SK-N-SH (cell line): ENCODE measurements around the gene PIGK. TPM values are rescaled to one million over a fixed set of nuclear protein-coding genes. Genes with fewer than 3 reads are reported as not detected.

Experiments used
- CTCF ChIA-PET: fragments of 300-600, 350-600 bp; formaldehyde crosslinking; extraction: SDS; loops from one replicate; lab custom pipeline; 2021; lab: Yijun Ruan, JAX
- POLR2A ChIA-PET: fragments of 350-600 bp; sonication (Branson Sonifier 250); formaldehyde crosslinking; extraction: SDS; loops from one replicate; lab custom pipeline; 2020; ENCODE audit warnings: antibody characterized with exemption, inconsistent platforms; lab: Yijun Ruan, JAX
- DNase-seq: peaks from one replicate; pipeline ENCODE4 v3.0.0; 2012
- H2AFZ ChIP-seq: fragments of 200-600 bp; sonication (generic); 2 replicates; pipeline ENCODE4 v1.8.1; 2016; ENCODE audit warnings: antibody characterized with exemption, mild to moderate bottlenecking, low read depth
- H3F3A ChIP-seq: fragments of 200-600 bp; sonication (generic); replicated peaks from 2 replicates; pipeline ENCODE3; 2016; ENCODE audit warnings: antibody characterized with exemption, mild to moderate bottlenecking; ENCODE audit not compliant: insufficient read depth
- H3K27ac ChIP-seq, 2 experiments: fragments of 200-500 bp in 1 of 2; fragments of 200-600 bp in 1 of 2; sonication (Bioruptor generic) in 1 of 2; sonication (generic), shearing (Covaris generic) in 1 of 2; 2 replicates each; pipeline versions ENCODE4 v1.5.1 to v1.6.1; 2014 to 2016; ENCODE audit warnings: low read depth in 2 of 2, inconsistent platforms in 1 of 2, low read length in 1 of 2, mild to moderate bottlenecking in 1 of 2, mixed read lengths in 1 of 2
- H3K27me3 ChIP-seq: fragments of 200-600 bp; sonication (generic), shearing (Covaris generic); 2 replicates; pipeline ENCODE4 v1.6.1; 2016; ENCODE audit warnings: mixed run types; ENCODE audit not compliant: insufficient read depth
- H3K36me3 ChIP-seq, 2 experiments: fragments of 200-500 bp in 1 of 2; fragments of 200-600 bp in 1 of 2; sonication (Bioruptor generic) in 1 of 2; sonication (generic) in 1 of 2; replicated peaks in 1 of 2; 2 replicates each; pipeline versions ENCODE3 to v1.5.1; 2014 to 2016; ENCODE audit warnings: low read length in 1 of 2, mild to moderate bottlenecking in 1 of 2; ENCODE audit not compliant: insufficient read depth in 2 of 2, control insufficient read depth in 1 of 2
- H3K4me1 ChIP-seq, 2 experiments: fragments of 200-500 bp in 1 of 2; fragments of 200-600 bp in 1 of 2; sonication (Bioruptor generic) in 1 of 2; sonication (generic), shearing (Covaris generic) in 1 of 2; 2 replicates each; pipeline versions ENCODE4 v1.5.1 to v1.6.1; 2014 to 2016; ENCODE audit warnings: low read depth in 1 of 2, low read length in 1 of 2, mixed run types in 1 of 2; ENCODE audit not compliant: insufficient read depth in 2 of 2, control insufficient read depth in 1 of 2
- H3K4me2 ChIP-seq: fragments of 200-600 bp; sonication (generic), shearing (Covaris generic); 2 replicates; pipeline ENCODE4 v1.6.1; 2017; ENCODE audit warnings: mixed run types
- H3K4me3 ChIP-seq, 2 experiments: fragments of 200-500 bp in 1 of 2; fragments of 200-600 bp in 1 of 2; sonication (Bioruptor generic) in 1 of 2; sonication (generic), shearing (Covaris generic) in 1 of 2; 2 replicates each; pipeline versions ENCODE4 v1.5.1 to v1.8.1; 2014 to 2016; ENCODE audit warnings: low read depth in 2 of 2, inconsistent platforms in 1 of 2, low read length in 1 of 2, mild to moderate bottlenecking in 1 of 2, mixed read lengths in 1 of 2, moderate library complexity in 1 of 2
- H3K79me2 ChIP-seq: fragments of 200-600 bp; sonication (generic); 2 replicates; pipeline ENCODE4 v1.8.1; 2017; ENCODE audit warnings: mild to moderate bottlenecking; ENCODE audit not compliant: insufficient read depth
- H3K9ac ChIP-seq: fragments of 200-600 bp; sonication (generic); 2 replicates; pipeline ENCODE4 v1.6.1; 2017; ENCODE audit warnings: mixed run types
- H3K9me2 ChIP-seq: fragments of 200-600 bp; sonication (generic); 2 replicates; pipeline ENCODE4 v1.6.1; 2017; ENCODE audit warnings: mixed run types
- H3K9me3 ChIP-seq: fragments of 200-600 bp; sonication (generic); 2 replicates; pipeline ENCODE4 v1.6.1; 2017; ENCODE audit warnings: mixed run types, mild to moderate bottlenecking, moderate library complexity
- H4K20me1 ChIP-seq: fragments of 200-600 bp; sonication (generic); 2 replicates; pipeline ENCODE4 v1.6.1; 2017; ENCODE audit warnings: mild to moderate bottlenecking, mixed run types; ENCODE audit not compliant: insufficient read depth
- CHD2 ChIP-seq: fragments of 150-350 bp; IDR thresholded peaks from 2 replicates; pipeline ENCODE4 v1.6.1; 2018; ENCODE audit warnings: low read length; ENCODE audit not compliant: partially characterized antibody
- CTCF ChIP-seq: fragments of 200-600 bp; sonication (generic); IDR thresholded peaks from 2 replicates; pipeline ENCODE4 v1.6.1; 2017; ENCODE audit warnings: antibody characterized with exemption, mild to moderate bottlenecking, moderate library complexity
- ELF1 ChIP-seq: IDR thresholded peaks from 2 replicates; pipeline ENCODE4 v1.4.0; 2012
- EP300 ChIP-seq, 2 experiments: IDR thresholded peaks; 2 replicates each; pipeline versions ENCODE4 v1.4.0 to v1.6.1; 2012; ENCODE audit warnings: borderline replicate concordance in 1 of 2, low read depth in 1 of 2, low read length in 1 of 2
- EZH2phosphoT487 ChIP-seq: fragments of 200-600 bp; sonication (generic); IDR thresholded peaks from 2 replicates; pipeline ENCODE4 v1.6.1; 2017; ENCODE audit warnings: low read depth, mixed run types, mild to moderate bottlenecking, antibody characterized with exemption, moderate library complexity, borderline replicate concordance
- FOSL2 ChIP-seq: IDR thresholded peaks from 2 replicates; pipeline ENCODE4 v1.4.0; 2012; ENCODE audit warnings: low read depth, mild to moderate bottlenecking, moderate library complexity, borderline replicate concordance
- FOXJ3 ChIP-seq: sonication (generic); formaldehyde crosslinking; IDR thresholded peaks from 2 replicates; pipeline ENCODE4 v1.5.1; 2020; ENCODE audit warnings: mild to moderate bottlenecking, missing genetic modification reagents
- FOXM1 ChIP-seq: IDR thresholded peaks from 2 replicates; pipeline ENCODE4 v1.4.0; 2012; ENCODE audit warnings: low read depth, mild to moderate bottlenecking
- GABPA ChIP-seq: IDR thresholded peaks from 2 replicates; pipeline ENCODE4 v1.4.0; 2012; ENCODE audit warnings: low read depth, mild to moderate bottlenecking
- GATA2 ChIP-seq: sonication (generic); formaldehyde crosslinking; IDR thresholded peaks from 2 replicates; pipeline ENCODE4 v1.5.0; 2020; ENCODE audit warnings: mild to moderate bottlenecking, missing genetic modification reagents
- IRF3 ChIP-seq: fragments of 150-350 bp; IDR thresholded peaks from 2 replicates; pipeline ENCODE4 v1.6.1; 2016; ENCODE audit warnings: mild to moderate bottlenecking, low read depth, low read length
- JUND ChIP-seq: IDR thresholded peaks from 2 replicates; pipeline ENCODE4 v1.4.0; 2012
- MAX ChIP-seq: IDR thresholded peaks from 2 replicates; pipeline ENCODE4 v1.4.0; 2012; ENCODE audit warnings: low read depth
- MEF2A ChIP-seq: IDR thresholded peaks from 2 replicates; pipeline ENCODE4 v1.4.0; 2012; ENCODE audit warnings: low read depth, borderline replicate concordance
- MXI1 ChIP-seq: IDR thresholded peaks from 2 replicates; pipeline ENCODE4 v1.6.1; 2012; ENCODE audit warnings: mild to moderate bottlenecking, low read depth, low read length, improper control_type of control experiment
- NFIC ChIP-seq: IDR thresholded peaks from 2 replicates; pipeline ENCODE4 v1.4.0; 2012; ENCODE audit warnings: borderline replicate concordance
- NRF1 ChIP-seq: IDR thresholded peaks from 2 replicates; pipeline ENCODE4 v1.6.1; 2012; ENCODE audit warnings: low read depth, mild to moderate bottlenecking, low read length
- PBX3 ChIP-seq: IDR thresholded peaks from 2 replicates; pipeline ENCODE4; 2012
- POLR2AphosphoS5 ChIP-seq: IDR thresholded peaks from 2 replicates; pipeline ENCODE4 v1.6.1; 2012; ENCODE audit warnings: low read depth, low read length
- RAD21 ChIP-seq: IDR thresholded peaks from 2 replicates; pipeline ENCODE4 v1.6.1; 2012; ENCODE audit warnings: mild to moderate bottlenecking, low read length
- RCOR1 ChIP-seq: fragments of 150-350 bp; IDR thresholded peaks from 2 replicates; pipeline ENCODE4 v1.6.1; 2017; ENCODE audit warnings: antibody characterized with exemption, low read length
- RFX5 ChIP-seq: IDR thresholded peaks from 2 replicates; pipeline ENCODE4 v1.6.1; 2012; ENCODE audit warnings: mild to moderate bottlenecking, improper control_type of control experiment, low read length
- RXRA ChIP-seq: IDR thresholded peaks from 2 replicates; pipeline ENCODE4 v1.4.0; 2012; ENCODE audit warnings: low read depth, mild to moderate bottlenecking, borderline replicate concordance
- SIN3A ChIP-seq: IDR thresholded peaks from 2 replicates; pipeline ENCODE4 v1.6.1; 2012; ENCODE audit warnings: low read depth, mild to moderate bottlenecking, low read length, moderate library complexity, borderline replicate concordance
- SMC3 ChIP-seq: IDR thresholded peaks from 2 replicates; pipeline ENCODE4 v1.6.1; 2012; ENCODE audit warnings: low read depth, low read length, improper control_type of control experiment
- TAF1 ChIP-seq: IDR thresholded peaks from 2 replicates; pipeline ENCODE4 v1.6.1; 2012; ENCODE audit warnings: low read depth, mild to moderate bottlenecking, low read length, moderate library complexity, borderline replicate concordance
- TCF12 ChIP-seq: IDR thresholded peaks from 2 replicates; pipeline ENCODE4 v1.4.0; 2012
- USF1 ChIP-seq: IDR thresholded peaks from 2 replicates; pipeline ENCODE4 v1.4.0; 2012; ENCODE audit warnings: low read depth, borderline replicate concordance
- YY1 ChIP-seq: IDR thresholded peaks from 2 replicates; pipeline ENCODE4 v1.4.0; 2012; ENCODE audit warnings: low read depth, mild to moderate bottlenecking
- ZBTB33 ChIP-seq: IDR thresholded peaks from 2 replicates; pipeline ENCODE4 v1.4.0; 2012; ENCODE audit warnings: low read depth, borderline replicate concordance
- WGBS: methylation state at CpG from one replicate; pipeline ENCODE4 v1.1.6; 2017; ENCODE audit warnings: low lambda C conversion rate; 5-methylcytosine and 5-hydroxymethylcytosine counted together
- polyA plus RNA-seq, 3 experiments: library from polyadenylated mRNA; depleted of rRNA; stranded (reverse); fragments of >200 nt; gene quantifications; 2 replicates each; pipeline ENCODE4 v1.2.3, GENCODE V29; 2012

The PIGK gene
- polyA plus RNA-seq, 1 of the 3 experiments (the other 2 are of a cell fraction), result 11.5 TPM

- DNase-seq, result no peak
- Histone ChIP-seq H3K27me3 (no peaks in the 10 kb centered on the region), H3K79me2 (no peaks in the 10 kb centered on the region), H3F3A (peaks cover 13% of the 10 kb centered on the region), H4K20me1 (no peaks in the 10 kb centered on the region), H3K9me3 (no peaks in the 10 kb centered on the region), H3K9ac (peak overlapping the region; percentile 19; the same call in 1 of the 2 replicates), H2AFZ (peak overlapping the region; percentile 68; the same call in 1 of the 2 replicates), H3K4me2 (peak overlapping the region; percentile 2; the same call in 1 of the 2 replicates), H3K36me3 (no peaks in the 10 kb centered on the region), H3K9me2 (no peaks in the 10 kb centered on the region), H3K4me3 (no peak overlapping the region), H3K27ac (peak overlapping the region in 1 of 2 experiments; percentile 84; a peak in 2 of 4 replicates), H3K4me1 (peaks cover 0 to 14% of the 10 kb centered on the region in 2 experiments; a peak in 3 of 4 replicates)
- ChIA-PET POLR2A (no interaction called here), CTCF (no interaction called here)
- WGBS, result 28% methylated on average over 8 of the region's 8 CpGs
- TF ChIP-seq TCF12 (peak; percentile 83), MXI1 (no peak), ZBTB33 (0 out of 2 replicates have a peak, but pooled peaks have one; percentile 19), JUND (peak; percentile 96), FOXM1 (no peak), NFIC (peak; percentile 75), CHD2 (no peak), SMC3 (no peak), PBX3 (peak; percentile 91), TAF1 (no peak), YY1 (0 out of 2 replicates have a peak, but pooled peaks have one; percentile 21), ELF1 (no peak), USF1 (no peak), RFX5 (no peak), RAD21 (no peak), GABPA (no peak), FOSL2 (peak; percentile 97), RCOR1 (no peak), POLR2AphosphoS5 (peak; percentile 70; the same call in 1 of the 2 replicates), FOXJ3 (CRISPR knock-in tag) (no peak), MAX (peak; percentile 72), IRF3 (no peak), RXRA (peak; percentile 76; the same call in 1 of the 2 replicates), EZH2phosphoT487 (no peak), NRF1 (no peak), EP300 (IDR thresholded peaks at IDR 0.05; ENCODE audit: borderline replicate concordance in 1 of 2, low read depth in 1 of 2, low read length in 1 of 2) (peak in 1 of 2 experiments; percentile 83; a peak in 2 of 4 replicates), GATA2 (CRISPR knock-in tag) (no peak), MEF2A (no peak), CTCF (no peak), SIN3A (peak; percentile 60; the same call in 1 of the 2 replicates)
Measured at GRCh38 chr1:77039739-77040138, 179.5 kb downstream of the PIGK start.
